Caco-2 (cell line): ENCODE results near the gene ZNF318. TPM values are rescaled to one million over a fixed set of nuclear protein-coding genes. Genes with fewer than 3 reads are reported as not detected.

Source experiments
- BruUV-seq: library from RNA; stranded (reverse); fragments of 400-500 nt; replicated peaks from 2 replicates; lab custom pipeline; 2021; lab: Mats Ljungman, UMichigan
- CTCF ChIA-PET: fragments of 300-600 bp; sonication (Branson Sonifier 250); formaldehyde crosslinking; loops from one replicate; lab custom pipeline; 2022; ENCODE audit warnings: antibody characterized with exemption; lab: Charles Lee
- POLR2A ChIA-PET: fragments of 300-600 bp; sonication (Branson Sonifier 250); formaldehyde crosslinking; loops from one replicate; lab custom pipeline; 2022; ENCODE audit warnings: antibody characterized with exemption; lab: Charles Lee
- DNase-seq, 2 experiments: peaks; one replicate each; pipeline versions ENCODE4 v3.0.0 to v3.0.0-alpha.2; 2020 to 2022
- H3K27me3 ChIP-seq: replicated peaks from 2 replicates; pipeline ENCODE4 v1.6.0; 2011; ENCODE audit warnings: low read length; ENCODE audit not compliant: control insufficient read depth, insufficient read depth
- H3K36me3 ChIP-seq: 2 replicates; pipeline ENCODE4 v1.5.1; 2011; ENCODE audit warnings: low read length; ENCODE audit not compliant: control insufficient read depth, insufficient read depth
- H3K4me1 ChIP-seq: fragments of 250-450 bp; sonication (Bioruptor Pico); 2 replicates; pipeline ENCODE4 v1.5.1; 2020; ENCODE audit warnings: mild to moderate bottlenecking
- H3K4me3 ChIP-seq: 2 replicates; pipeline ENCODE4 v1.5.1; 2011; ENCODE audit warnings: low read depth, mild to moderate bottlenecking, control low read depth, low read length
- H3K9me3 ChIP-seq: fragments of 250-450 bp; sonication (Bioruptor Pico); 2 replicates; pipeline ENCODE4 v1.5.1; 2020; ENCODE audit warnings: mild to moderate bottlenecking, moderate library complexity
- H3K27ac Mint-ChIP-seq: one replicate; pipeline ENCODE4 v1.8.0; 2022; ENCODE audit warnings: mixed read lengths; ENCODE audit not compliant: unreplicated experiment
- H3K27me3 Mint-ChIP-seq: one replicate; pipeline ENCODE4 v1.8.0; 2022; ENCODE audit warnings: mixed read lengths; ENCODE audit not compliant: insufficient read depth, unreplicated experiment
- H3K36me3 Mint-ChIP-seq: one replicate; pipeline ENCODE4 v1.8.0; 2022; ENCODE audit warnings: mild to moderate bottlenecking, mixed read lengths; ENCODE audit not compliant: insufficient read depth, unreplicated experiment
- H3K4me1 Mint-ChIP-seq: one replicate; pipeline ENCODE4 v1.8.0; 2022; ENCODE audit warnings: low read depth, mixed read lengths; ENCODE audit not compliant: unreplicated experiment
- H3K4me3 Mint-ChIP-seq: one replicate; pipeline ENCODE4 v1.8.0; 2022; ENCODE audit warnings: mild to moderate bottlenecking, moderate library complexity, mixed read lengths; ENCODE audit not compliant: unreplicated experiment
- H3K9me3 Mint-ChIP-seq: one replicate; pipeline ENCODE4 v1.8.0; 2022; ENCODE audit warnings: mixed read lengths; ENCODE audit not compliant: unreplicated experiment
- intact Hi-C: fragments of 100-400 bp; cut with micrococcal nuclease; formaldehyde crosslinking; loops from one replicate; pipeline ENCODE4 v1.10.0; 2022; ENCODE audit not compliant: unreplicated experiment
- total RNA-seq: library from RNA; stranded (reverse); gene quantifications from 2 replicates; pipeline ENCODE4 v1.2.3, GENCODE V29; 2022
- TF ChIP-seq, protein P1 (sequence below), 2 experiments: fragments of 200-600 bp in 1 of 2; IDR thresholded peaks; 1 replicate in 1 of 2; 2 replicates in 1 of 2; pipeline versions ENCODE4 v1.5.1 to v1.8.0; 2011 to 2022; ENCODE audit warnings: antibody characterized with exemption in 1 of 2, control low read depth in 1 of 2, inconsistent platforms in 1 of 2, low read depth in 1 of 2, low read length in 1 of 2, mild to moderate bottlenecking in 1 of 2, moderate library complexity in 1 of 2; ENCODE audit not compliant: insufficient read depth in 1 of 2, severe bottlenecking in 1 of 2, unreplicated experiment in 1 of 2

ZNF318 gene
- total RNA-seq, 1 experiment from 2014 or later = 11.7 TPM

DNA sequence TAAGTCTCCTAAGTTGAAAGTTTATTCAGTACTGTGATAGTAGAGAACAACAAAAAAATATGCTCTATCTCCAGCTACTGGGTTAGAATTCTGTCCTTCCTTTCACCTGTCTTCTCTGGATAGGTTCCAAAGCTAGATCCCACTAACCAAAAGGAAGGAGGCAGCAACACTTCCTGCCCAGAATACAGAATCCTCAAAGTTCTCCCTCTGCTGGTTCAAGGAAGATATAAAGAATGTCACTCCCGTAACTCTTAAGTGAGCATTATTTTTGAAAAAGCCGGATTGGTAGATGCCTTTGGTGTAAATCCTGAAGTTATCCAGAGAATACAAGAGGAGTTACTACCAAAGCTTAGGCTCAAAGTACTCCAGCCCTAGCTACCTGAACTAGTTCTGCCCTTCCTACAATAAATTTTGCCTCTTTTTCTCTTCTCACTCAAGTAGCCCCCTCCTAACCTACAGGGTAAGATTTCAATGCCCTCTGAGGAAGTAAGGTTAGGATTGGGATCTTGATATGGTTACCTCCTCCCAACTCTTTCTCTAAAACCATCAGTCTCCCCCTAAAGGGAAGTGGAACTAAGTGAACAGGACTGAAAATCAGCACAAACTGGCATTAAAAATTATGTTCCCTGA, 34.9 kb downstream of the ZNF318 start:
- POLR2A ChIA-PET = no interaction called here
- CTCF ChIA-PET = interaction anchor here (1.0 to 1.3 kb wide), 5 partner anchors 21 to 105 kb away, joined by 3 to 10 read pairs (median 6); partner anchors contain the start of gene DNPH1
- peak in 1 of 2 experiments; percentile 55 for DNase-seq

DNA sequence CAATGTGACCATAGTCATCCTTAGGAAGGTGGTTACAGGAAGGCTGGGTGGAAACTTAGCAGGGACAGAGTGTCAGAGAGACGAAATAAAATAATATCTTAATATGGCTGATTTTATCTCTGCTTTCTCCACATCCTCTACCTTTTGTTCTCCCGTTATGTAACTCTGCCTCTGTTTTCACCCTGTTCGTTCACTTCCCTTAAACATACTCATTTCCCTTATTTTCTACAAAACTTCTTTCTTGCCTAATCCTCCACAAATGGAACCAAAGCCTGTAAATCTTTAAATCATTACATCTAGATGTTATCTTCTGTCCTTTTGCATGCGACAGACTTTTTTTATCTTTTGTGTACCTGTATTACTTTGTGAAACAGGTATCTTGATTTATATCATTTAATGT, 37.6 kb downstream of the ZNF318 start:
- TF ChIP-seq, protein P1, sequence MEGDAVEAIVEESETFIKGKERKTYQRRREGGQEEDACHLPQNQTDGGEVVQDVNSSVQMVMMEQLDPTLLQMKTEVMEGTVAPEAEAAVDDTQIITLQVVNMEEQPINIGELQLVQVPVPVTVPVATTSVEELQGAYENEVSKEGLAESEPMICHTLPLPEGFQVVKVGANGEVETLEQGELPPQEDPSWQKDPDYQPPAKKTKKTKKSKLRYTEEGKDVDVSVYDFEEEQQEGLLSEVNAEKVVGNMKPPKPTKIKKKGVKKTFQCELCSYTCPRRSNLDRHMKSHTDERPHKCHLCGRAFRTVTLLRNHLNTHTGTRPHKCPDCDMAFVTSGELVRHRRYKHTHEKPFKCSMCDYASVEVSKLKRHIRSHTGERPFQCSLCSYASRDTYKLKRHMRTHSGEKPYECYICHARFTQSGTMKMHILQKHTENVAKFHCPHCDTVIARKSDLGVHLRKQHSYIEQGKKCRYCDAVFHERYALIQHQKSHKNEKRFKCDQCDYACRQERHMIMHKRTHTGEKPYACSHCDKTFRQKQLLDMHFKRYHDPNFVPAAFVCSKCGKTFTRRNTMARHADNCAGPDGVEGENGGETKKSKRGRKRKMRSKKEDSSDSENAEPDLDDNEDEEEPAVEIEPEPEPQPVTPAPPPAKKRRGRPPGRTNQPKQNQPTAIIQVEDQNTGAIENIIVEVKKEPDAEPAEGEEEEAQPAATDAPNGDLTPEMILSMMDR (IDR thresholded peaks at IDR 0.05; ENCODE audit: insufficient read depth in 1 of 2, low read depth in 1 of 2, low read length in 1 of 2, severe bottlenecking in 1 of 2, unreplicated experiment in 1 of 2) = no peak
- POLR2A ChIA-PET = no interaction called here
- Histone ChIP-seq H3K4me3 (no peak overlapping the region), H3K27me3 (no peaks in the 10 kb centered on the region), H3K9me3 (no peaks in the 10 kb centered on the region), H3K4me1 (peaks cover 14% of the 10 kb centered on the region), H3K36me3 (no peaks in the 10 kb centered on the region; the same call in 1 of the 2 replicates)
- H3K4me3 Mint-ChIP-seq = no peak overlapping the region
- DNase-seq = no peak
- BruUV-seq = no TSS peak
- H3K4me1 Mint-ChIP-seq = peaks cover 14% of the 10 kb centered on the region
- peaks cover 3% of the 10 kb centered on the region for H3K27me3 Mint-ChIP-seq
- no peaks in the 10 kb centered on the region for H3K36me3 Mint-ChIP-seq
- CTCF ChIA-PET = no interaction called here
- H3K9me3 Mint-ChIP-seq = no peaks in the 10 kb centered on the region
- H3K27ac Mint-ChIP-seq = no peak overlapping the region
- intact Hi-C loops = loop anchor here (10.0 kb wide), 1 partner anchor 427 kb away; no protein-coding TSS in a partner anchor

More for the DNA sequence above, 34.9 kb downstream of the ZNF318 start:
- no peaks in the 10 kb centered on the region for H3K9me3 ChIP-seq
- BruUV-seq = no TSS peak
- TF ChIP-seq, protein P1 (IDR thresholded peaks at IDR 0.05; ENCODE audit: insufficient read depth in 1 of 2, low read depth in 1 of 2, low read length in 1 of 2, severe bottlenecking in 1 of 2, unreplicated experiment in 1 of 2) = peak; percentile 53 to 58
- H3K9me3 Mint-ChIP-seq = no peaks in the 10 kb centered on the region
- H3K4me3 ChIP-seq = no peak overlapping the region
- H3K27me3 Mint-ChIP-seq = peaks cover 3% of the 10 kb centered on the region
- H3K27me3 ChIP-seq = no peaks in the 10 kb centered on the region
- intact Hi-C loops = loop anchor here (1.0 to 10.0 kb wide), 2 partner anchors 71 to 430 kb away; no protein-coding TSS in a partner anchor
- peaks cover 14% of the 10 kb centered on the region for H3K4me1 ChIP-seq
- H3K36me3 Mint-ChIP-seq = peaks cover 6% of the 10 kb centered on the region
- no peaks in the 10 kb centered on the region; the same call in 1 of the 2 replicates for H3K36me3 ChIP-seq
- no peak overlapping the region for H3K27ac Mint-ChIP-seq
- H3K4me1 Mint-ChIP-seq = peaks cover 14% of the 10 kb centered on the region
- H3K4me3 Mint-ChIP-seq = no peak overlapping the region

DNA sequence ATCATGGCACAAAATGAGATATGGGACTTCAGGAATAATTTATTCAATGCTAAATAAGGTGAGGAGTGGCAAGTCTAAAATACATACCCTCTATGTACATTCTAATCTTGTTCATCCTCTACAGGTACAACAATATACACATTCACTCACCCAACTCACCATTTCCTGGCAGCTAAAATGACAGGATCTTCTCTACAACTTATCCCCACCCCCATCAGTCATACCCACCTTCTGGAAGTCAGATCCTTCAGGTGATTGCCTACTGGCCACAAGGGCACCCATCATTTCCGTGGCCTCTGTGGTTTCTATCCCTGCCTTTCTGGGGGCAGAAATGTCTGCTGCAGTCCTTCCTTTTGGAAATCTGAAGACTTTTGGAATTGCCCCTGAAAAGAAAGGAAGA, 38.0 kb downstream of the ZNF318 start:
- H3K4me3 ChIP-seq = no peak overlapping the region
- Mint-ChIP-seq H3K27me3 (peaks cover 3% of the 10 kb centered on the region), H3K36me3 (no peaks in the 10 kb centered on the region), H3K4me3 (no peak overlapping the region), H3K4me1 (peaks cover 14% of the 10 kb centered on the region), H3K9me3 (no peaks in the 10 kb centered on the region), H3K27ac (no peak overlapping the region)
- no peaks in the 10 kb centered on the region for H3K9me3 ChIP-seq
- ChIA-PET POLR2A (no interaction called here), CTCF (no interaction called here)
- intact Hi-C loops = loop anchor here (10.0 kb wide), 1 partner anchor 427 kb away; no protein-coding TSS in a partner anchor
- DNase-seq = no peak
- H3K4me1 ChIP-seq = peaks cover 14% of the 10 kb centered on the region
- no peaks in the 10 kb centered on the region for H3K36me3 ChIP-seq
- no TSS peak for BruUV-seq
- TF ChIP-seq, protein P1 (IDR thresholded peaks at IDR 0.05; ENCODE audit: insufficient read depth in 1 of 2, low read depth in 1 of 2, low read length in 1 of 2, severe bottlenecking in 1 of 2, unreplicated experiment in 1 of 2) = no peak
- H3K27me3 ChIP-seq = no peaks in the 10 kb centered on the region
